Activated CD4-positive, alpha-beta T cell treated with anti-CD3 and anti-CD28 coated beads, Interleukin-2, amount 10 ng/mL, durations not matched to agents 24 days and 14 days (primary cell): ENCODE results near the gene TRPM2. TPM values are rescaled to one million over a fixed set of nuclear protein-coding genes. Genes with fewer than 3 reads are reported as not detected.
A peak's percentile ranks its signal among the peaks of the same experiment; 100 is the strongest.

Source experiments
- DNase-seq: peaks from one replicate; pipeline ENCODE4 v3.0.0; 2022
- H3K27ac Mint-ChIP-seq: one replicate; pipeline ENCODE4 v1.8.0; 2022; ENCODE audit warnings: mild to moderate bottlenecking, mixed read lengths
- H3K27me3 Mint-ChIP-seq: one replicate; pipeline ENCODE4 v1.8.0; 2022; ENCODE audit warnings: mixed read lengths
- H3K36me3 Mint-ChIP-seq: one replicate; pipeline ENCODE4 v1.8.0; 2022; ENCODE audit warnings: low read depth, mild to moderate bottlenecking, mixed read lengths
- H3K4me1 Mint-ChIP-seq: one replicate; pipeline ENCODE4 v1.8.0; 2021; ENCODE audit warnings: mixed read lengths
- H3K4me3 Mint-ChIP-seq: one replicate; pipeline ENCODE4 v1.8.0; 2022; ENCODE audit warnings: mild to moderate bottlenecking, moderate library complexity, mixed read lengths
- H3K9me3 Mint-ChIP-seq: one replicate; pipeline ENCODE4 v1.8.0; 2021; ENCODE audit warnings: mixed read lengths
- intact Hi-C: fragments of 100-400 bp; cut with micrococcal nuclease; formaldehyde crosslinking; loops from one replicate; pipeline ENCODE4 v1.15.1; 2023
- total RNA-seq: library from RNA; stranded (reverse); gene quantifications from 2 replicates; pipeline ENCODE4 v1.2.3, GENCODE V29; 2022

Gene TRPM2
- total RNA-seq, 1 donor from 2014 or later: 9.8 TPM

DNA sequence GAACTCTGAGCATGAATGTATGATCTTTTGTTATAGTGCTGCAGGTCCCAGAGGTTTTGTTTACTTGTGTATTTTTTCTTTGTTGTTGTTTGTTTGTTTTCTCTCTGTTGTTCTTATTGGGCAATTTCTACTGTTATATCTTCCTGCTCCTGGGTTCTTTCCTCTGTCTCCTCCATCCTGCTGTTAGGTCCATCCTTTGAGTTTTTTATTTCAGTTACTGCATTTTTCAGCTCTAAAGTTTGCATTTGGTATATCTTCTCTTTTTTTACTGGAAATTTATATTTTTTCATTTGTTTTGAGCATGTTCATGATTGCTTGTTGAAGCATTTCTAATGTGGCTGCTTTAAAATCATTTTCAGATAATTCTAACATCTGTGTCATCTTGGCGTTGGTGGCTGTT lies 9.9 kb downstream of the TRPM2 start:
- intact Hi-C loops: no loop called here
- no peak for DNase-seq
- Mint-ChIP-seq H3K9me3 (peaks cover 16% of the 10 kb centered on the region), H3K4me3 (no peak overlapping the region), H3K27me3 (no peaks in the 10 kb centered on the region), H3K4me1 (peaks cover 3% of the 10 kb centered on the region), H3K27ac (no peak overlapping the region), H3K36me3 (peaks cover 21% of the 10 kb centered on the region)

DNA sequence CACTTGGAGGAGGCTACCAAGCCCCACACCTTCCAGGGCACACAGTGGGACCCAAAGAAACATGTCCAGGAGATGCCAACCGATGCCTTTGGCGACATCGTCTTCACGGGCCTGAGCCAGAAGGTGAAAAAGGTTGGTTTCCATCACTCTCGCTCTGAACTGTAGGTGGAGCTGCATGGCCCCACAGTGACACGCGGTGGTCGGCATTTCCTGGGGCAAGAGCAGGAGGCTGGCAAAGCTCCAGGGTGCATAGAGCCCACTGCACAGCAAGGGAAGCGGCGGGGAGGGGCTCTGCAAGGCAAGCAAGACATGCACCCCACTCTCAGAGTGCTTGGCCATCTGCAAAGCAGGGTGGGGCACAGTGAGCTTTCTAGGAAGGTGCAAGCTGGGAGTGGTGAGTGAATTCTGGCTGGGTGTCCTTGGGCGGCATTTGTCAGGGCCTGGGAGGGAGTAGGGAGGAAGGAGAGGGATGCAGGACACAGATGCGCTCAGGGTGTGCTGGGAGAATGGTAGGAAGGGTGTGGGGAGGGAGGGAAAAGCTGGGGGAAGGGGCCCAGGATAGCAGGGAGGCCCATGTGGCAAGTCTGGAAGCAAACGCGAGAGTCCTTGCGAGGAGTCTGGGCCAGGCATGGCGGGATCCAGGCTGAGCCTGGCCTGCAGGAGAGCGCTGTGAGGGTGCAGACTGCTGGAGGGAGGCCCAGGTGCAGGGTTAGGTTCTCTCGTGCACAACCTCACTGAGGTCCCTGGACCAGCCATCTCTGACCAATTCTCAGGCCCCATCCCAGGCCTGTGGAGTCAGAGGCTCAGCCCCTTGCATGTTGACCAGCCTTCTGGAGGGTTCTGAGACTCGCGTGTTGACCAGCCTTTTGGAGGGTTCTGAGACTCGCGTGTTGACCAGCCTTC lies 11.0 kb downstream of the TRPM2 start:
- Mint-ChIP-seq H3K36me3 (peaks cover 22% of the 10 kb centered on the region), H3K4me1 (peaks cover 2% of the 10 kb centered on the region), H3K27me3 (no peaks in the 10 kb centered on the region), H3K9me3 (peaks cover 13% of the 10 kb centered on the region), H3K27ac (no peak overlapping the region), H3K4me3 (no peak overlapping the region)
- DNase-seq: no peak
- intact Hi-C loops: no loop called here

DNA sequence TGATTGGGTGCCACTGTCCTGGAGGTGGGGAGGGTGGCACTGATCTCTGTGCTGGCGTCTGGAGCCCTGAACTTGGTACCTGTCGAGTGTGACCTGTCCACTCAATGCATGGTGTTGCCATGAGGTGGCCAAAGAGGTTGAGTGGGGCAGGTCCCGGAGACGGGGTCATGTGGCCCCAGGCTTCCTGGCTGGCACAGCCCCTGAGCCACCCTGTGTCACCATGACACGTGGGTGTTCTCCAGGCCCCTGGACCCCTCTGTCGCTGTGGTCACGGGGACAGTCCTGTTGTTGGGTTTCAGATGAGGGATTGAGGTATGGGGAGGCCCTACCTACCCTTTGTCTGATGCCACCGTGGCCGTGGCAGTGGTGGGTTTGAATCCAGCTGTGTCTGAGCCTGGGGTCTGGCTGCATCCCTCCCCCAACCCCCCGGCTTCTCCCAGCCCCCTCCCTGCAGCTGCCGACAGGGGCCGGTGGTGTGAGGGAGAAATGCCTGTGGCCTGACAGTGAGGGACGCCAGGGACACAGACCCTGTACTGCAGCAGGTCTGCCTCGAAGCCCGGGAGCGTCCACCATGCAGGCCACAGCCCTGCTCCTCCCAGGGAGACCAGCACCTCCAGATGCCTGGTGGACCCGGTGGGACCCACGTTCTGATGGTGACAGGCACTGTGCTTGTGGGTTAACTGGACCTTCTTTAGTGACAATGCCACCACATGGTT lies 12.0 kb downstream of the TRPM2 start:
- Mint-ChIP-seq H3K4me1 (peaks cover 2% of the 10 kb centered on the region), H3K9me3 (peaks cover 13% of the 10 kb centered on the region), H3K36me3 (peaks cover 21% of the 10 kb centered on the region), H3K4me3 (no peak overlapping the region), H3K27me3 (no peaks in the 10 kb centered on the region), H3K27ac (no peak overlapping the region)
- no peak for DNase-seq
- intact Hi-C loops: no loop called here

DNA sequence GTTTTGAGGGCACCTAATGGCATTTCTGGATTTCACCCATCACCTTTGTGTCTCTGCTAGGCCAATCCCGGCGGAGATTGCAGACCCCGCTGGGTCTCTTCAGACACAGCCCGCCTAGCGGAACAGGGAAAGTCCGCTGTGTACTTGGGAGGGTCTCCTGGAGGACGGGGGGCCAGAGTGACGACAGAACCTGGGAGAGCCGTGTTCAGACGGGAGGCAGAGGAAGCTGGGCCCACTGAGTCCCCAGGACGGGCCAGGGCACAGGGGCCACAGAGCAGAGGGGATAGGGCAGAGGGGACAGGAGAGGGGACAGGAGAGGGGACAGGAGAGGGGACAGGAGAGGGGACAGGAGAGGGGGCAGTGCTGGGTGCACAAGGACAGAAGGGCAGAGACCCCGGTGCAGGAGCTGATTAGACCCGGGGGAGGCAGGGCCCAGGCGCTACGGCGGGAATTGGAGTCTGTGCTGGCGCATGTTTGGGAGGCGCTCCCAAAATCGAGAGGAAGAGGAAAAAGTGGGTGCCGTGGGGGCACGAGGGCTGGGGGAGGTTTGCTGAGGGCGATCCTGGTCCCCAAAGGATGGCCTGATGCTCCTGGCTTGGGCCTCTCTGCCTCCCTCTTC lies 12.7 kb downstream of the TRPM2 start:
- intact Hi-C loops: no loop called here
- Mint-ChIP-seq H3K4me1 (peaks cover 2% of the 10 kb centered on the region), H3K27ac (no peak overlapping the region), H3K27me3 (no peaks in the 10 kb centered on the region), H3K4me3 (no peak overlapping the region), H3K9me3 (peaks cover 9% of the 10 kb centered on the region), H3K36me3 (peaks cover 22% of the 10 kb centered on the region)
- no peak for DNase-seq

DNA sequence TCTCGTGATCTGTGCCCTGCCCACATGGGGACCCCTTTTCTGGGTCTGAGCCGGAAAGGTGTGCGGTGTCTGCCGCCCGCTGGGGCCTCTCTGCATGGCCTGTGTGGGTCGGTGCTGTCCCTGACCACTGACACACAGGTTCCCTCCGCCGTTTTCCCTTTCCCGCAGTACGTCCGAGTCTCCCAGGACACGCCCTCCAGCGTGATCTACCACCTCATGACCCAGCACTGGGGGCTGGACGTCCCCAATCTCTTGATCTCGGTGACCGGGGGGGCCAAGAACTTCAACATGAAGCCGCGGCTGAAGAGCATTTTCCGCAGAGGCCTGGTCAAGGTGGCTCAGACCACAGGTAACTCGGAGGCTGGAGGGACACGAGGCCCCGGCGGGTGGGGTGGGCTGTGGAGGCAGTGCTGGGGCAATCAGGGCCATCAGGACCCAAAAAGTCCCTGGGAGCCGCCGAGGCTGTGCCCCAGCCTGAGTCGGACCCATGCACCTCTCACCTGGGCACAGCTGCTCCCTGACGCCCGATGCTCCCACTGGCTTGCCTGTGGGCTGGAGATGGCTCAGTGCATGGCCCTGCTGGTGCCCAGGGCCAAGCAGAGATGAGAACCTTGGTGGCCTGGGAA lies 13.3 kb downstream of the TRPM2 start:
- no peaks in the 10 kb centered on the region for H3K27me3 Mint-ChIP-seq
- no peak for DNase-seq
- H3K4me3 Mint-ChIP-seq: no peak overlapping the region
- no peak overlapping the region for H3K27ac Mint-ChIP-seq
- intact Hi-C loops: no loop called here
- peaks cover 24% of the 10 kb centered on the region for H3K36me3 Mint-ChIP-seq
- H3K4me1 Mint-ChIP-seq: peaks cover 3% of the 10 kb centered on the region
- H3K9me3 Mint-ChIP-seq: peaks cover 12% of the 10 kb centered on the region

DNA sequence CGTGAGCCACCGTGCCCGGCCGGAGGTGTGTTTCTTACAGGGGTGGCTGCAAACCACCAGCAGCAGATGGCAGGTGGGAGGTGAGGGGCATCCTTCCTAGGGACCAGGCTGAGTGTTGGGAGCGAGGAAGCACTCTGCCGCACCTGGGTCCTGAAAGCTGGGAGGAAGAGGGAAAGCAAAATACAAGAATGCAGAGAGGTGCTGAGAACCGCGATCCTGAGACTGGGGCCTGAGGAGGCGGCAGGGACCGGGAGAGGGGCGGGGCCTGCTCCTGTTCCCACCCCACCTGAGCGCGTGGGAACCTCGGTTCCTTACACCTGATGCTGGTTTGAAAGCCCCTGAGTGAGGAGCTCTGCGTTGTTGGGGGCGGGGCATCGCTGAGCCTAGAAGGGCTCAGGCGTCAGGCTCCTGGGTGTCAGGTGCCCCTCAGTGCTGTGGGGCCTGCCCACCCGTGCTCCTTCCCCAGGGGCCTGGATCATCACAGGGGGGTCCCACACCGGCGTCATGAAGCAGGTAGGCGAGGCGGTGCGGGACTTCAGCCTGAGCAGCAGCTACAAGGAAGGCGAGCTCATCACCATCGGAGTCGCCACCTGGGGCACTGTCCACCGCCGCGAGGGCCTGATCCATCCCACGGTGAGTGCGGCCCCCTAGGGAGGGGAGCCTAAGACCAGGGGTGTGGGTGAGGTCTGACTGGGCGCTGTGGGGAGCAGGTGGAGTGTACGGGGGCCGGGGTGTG lies 15.5 kb downstream of the TRPM2 start:
- intact Hi-C loops: no loop called here
- peaks cover 3% of the 10 kb centered on the region for H3K9me3 Mint-ChIP-seq
- H3K27me3 Mint-ChIP-seq: no peaks in the 10 kb centered on the region
- H3K36me3 Mint-ChIP-seq: peaks cover 29% of the 10 kb centered on the region
- no peak overlapping the region for H3K27ac Mint-ChIP-seq
- no peak overlapping the region for H3K4me3 Mint-ChIP-seq
- H3K4me1 Mint-ChIP-seq: peaks cover 11% of the 10 kb centered on the region
- no peak for DNase-seq

DNA sequence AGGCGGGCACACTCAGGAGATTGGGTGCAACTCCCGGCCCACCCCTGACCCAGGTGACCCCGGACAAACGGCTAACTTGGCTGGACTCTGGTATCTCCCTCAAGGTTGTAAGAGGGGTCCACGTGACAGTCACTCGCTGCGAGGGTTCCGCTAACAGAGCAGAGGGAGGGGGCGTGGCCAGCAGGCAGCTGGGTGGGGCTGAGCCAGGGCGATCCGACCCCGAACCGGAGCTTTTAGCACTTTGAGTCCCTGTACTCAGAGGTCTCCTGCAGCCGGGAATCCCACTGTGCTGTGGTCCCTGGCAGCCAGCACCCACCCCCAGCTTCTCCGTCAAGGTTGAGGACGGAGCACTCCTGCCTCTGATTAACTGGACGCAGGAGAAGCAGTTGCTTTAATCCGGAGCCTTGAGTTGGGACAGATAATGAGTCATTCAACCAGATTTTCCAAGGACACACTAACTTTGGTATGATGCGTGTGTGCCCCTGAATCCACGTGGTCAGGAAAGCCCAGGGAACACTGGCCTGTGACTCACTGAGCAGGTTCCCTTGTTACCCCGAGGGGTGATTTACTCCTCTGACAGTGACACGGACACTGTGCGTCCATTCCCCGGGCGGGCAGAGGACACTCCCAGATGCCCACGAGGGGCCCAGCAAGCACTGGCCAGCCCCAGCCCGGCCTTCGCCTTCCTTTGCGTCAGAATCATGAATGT lies 16.8 kb downstream of the TRPM2 start:
- Mint-ChIP-seq H3K4me1 (peaks cover 20% of the 10 kb centered on the region), H3K27me3 (no peaks in the 10 kb centered on the region), H3K4me3 (no peak overlapping the region), H3K27ac (no peak overlapping the region), H3K9me3 (peaks cover 6% of the 10 kb centered on the region), H3K36me3 (peaks cover 32% of the 10 kb centered on the region)
- intact Hi-C loops: no loop called here
- no peak for DNase-seq

DNA sequence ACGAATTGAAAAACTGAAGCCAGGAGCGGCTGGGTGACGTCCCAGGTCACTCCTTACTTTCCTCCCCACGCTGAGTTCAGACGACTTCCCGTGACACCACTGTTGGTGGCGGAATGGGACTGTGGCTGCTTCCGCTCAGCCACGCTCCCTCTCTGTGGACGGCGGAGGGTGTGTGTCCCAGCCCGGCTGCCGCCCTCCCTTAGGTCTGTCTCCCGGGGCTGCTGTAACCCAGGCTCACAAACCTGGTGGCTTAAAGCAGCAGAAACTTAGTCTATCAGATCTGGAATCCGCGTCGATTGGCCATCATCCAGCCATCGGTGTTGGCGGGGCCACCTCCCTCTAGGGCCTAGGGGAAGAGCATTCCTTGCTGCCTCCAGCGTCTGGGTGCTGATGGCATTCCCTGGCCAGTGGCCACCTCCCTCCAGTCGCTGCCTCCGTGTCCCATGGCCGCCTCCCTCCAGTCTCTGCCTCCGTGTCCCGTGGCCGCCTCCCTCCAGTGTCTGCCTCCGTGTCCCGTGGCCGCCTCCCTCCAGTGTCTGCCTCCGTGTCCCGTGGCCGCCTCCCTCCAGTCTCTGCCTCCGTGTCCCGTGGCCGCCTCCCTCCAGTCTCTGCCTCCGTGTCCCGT lies 17.5 kb downstream of the TRPM2 start:
- intact Hi-C loops: no loop called here
- Mint-ChIP-seq H3K9me3 (peaks cover 7% of the 10 kb centered on the region), H3K27ac (no peak overlapping the region), H3K4me3 (no peak overlapping the region), H3K36me3 (peaks cover 39% of the 10 kb centered on the region), H3K27me3 (no peaks in the 10 kb centered on the region), H3K4me1 (peaks cover 27% of the 10 kb centered on the region)
- no peak for DNase-seq

DNA sequence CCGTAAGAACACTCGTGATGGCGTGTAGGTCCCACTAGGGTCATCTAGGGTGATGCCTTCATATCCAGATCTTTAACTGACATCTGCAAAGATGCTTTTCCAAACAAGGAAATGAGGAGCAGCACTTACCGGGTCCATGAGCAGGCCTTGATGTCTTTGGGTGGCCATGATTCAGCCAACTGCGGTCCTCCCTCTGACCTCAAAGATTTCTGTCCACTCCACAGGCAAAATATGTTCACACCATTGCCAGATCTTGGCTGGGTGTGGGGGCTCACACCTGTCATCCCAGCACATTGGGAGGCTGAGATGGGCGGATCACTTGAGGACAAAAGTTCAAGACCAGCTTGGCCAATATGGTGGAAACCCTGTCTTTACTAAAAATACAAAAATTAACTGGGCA lies 18.2 kb downstream of the TRPM2 start:
- H3K27me3 Mint-ChIP-seq: no peaks in the 10 kb centered on the region
- H3K9me3 Mint-ChIP-seq: peaks cover 7% of the 10 kb centered on the region
- no peak for DNase-seq
- no peak overlapping the region for H3K4me3 Mint-ChIP-seq
- H3K4me1 Mint-ChIP-seq: peaks cover 27% of the 10 kb centered on the region
- intact Hi-C loops: no loop called here
- H3K27ac Mint-ChIP-seq: no peak overlapping the region
- H3K36me3 Mint-ChIP-seq: peaks cover 41% of the 10 kb centered on the region

DNA sequence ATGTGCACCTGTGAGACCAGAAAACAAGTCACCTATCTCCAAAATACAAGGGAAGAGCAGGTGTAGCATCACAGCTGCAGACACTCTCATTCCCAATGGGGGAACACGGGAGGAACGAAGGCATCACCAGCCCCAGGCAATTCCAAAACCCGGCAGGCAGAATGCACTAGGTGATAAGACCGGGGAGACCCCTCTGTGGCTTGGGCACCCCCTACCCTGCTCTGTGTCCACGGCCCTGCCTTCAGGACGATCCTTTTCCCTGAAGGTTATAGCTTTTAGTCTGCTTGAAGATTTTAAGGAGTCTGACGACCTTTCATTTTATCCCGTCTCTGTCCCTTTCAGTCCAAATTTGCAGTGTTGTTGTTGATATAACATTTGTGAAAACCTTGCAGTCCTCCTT lies 19.2 kb downstream of the TRPM2 start:
- intact Hi-C loops: no loop called here
- Mint-ChIP-seq H3K9me3 (peaks cover 7% of the 10 kb centered on the region), H3K4me1 (peaks cover 27% of the 10 kb centered on the region), H3K36me3 (peaks cover 47% of the 10 kb centered on the region), H3K4me3 (no peak overlapping the region), H3K27ac (no peak overlapping the region), H3K27me3 (no peaks in the 10 kb centered on the region)
- DNase-seq: no peak

DNA sequence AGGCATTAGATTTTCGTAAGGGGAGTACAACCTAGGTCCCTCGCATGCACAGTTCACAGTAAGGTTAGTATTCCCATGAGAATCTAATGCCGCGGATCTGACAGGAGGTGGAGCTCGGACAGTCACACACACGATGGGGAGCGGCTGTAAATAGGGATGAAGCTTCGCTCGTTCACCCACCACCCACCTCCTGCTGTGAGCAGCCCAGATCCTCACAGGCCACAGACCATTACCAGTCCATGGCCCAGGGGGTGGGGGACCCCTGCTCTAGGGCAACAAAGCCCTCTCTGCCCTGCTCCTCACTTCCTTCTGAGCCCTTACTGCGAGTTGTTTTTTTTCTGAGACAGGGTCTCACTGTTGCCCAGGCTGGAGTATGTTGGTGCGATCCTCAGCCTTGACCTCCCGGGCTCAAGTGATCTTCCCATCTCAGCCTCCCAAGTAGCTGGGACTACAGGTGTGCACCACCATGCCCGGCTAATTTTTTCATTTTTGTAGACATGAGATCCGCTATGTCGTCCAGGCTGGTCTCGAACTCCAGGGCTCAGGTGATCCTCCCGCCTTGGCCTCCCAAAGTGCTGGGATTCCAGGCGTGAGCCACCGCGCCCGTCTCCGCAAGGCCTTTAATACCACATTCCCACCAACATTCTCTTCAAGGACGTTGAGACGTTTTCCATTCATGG lies 21.3 kb downstream of the TRPM2 start:
- Mint-ChIP-seq H3K27ac (peak overlapping the region; percentile 6), H3K9me3 (peaks cover 7% of the 10 kb centered on the region), H3K36me3 (peaks cover 48% of the 10 kb centered on the region), H3K4me1 (peaks cover 25% of the 10 kb centered on the region), H3K27me3 (no peaks in the 10 kb centered on the region), H3K4me3 (peak overlapping the region; percentile 49)
- intact Hi-C loops: no loop called here
- DNase-seq: no peak

DNA sequence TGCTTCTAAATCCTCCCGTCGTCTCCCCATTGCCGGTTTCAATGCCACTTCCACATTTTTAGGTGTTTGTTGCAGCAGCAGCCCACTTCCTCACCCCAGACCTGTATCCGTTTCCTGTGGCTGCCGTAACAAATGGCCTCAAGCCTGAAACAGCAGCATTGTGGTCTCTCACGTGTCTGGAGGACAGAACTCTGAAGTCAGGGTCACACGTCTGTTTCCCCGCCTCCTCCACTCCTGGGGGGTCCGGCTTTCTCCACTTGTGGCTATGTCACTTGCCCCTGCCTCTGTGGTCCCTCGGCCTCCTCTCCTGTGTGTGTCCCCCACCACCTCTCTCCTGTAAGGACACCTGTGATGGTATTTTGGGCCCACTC lies 21.8 kb downstream of the TRPM2 start:
- peak; percentile 79 for DNase-seq
- Mint-ChIP-seq H3K27me3 (no peaks in the 10 kb centered on the region), H3K4me3 (peak overlapping the region; percentile 49), H3K9me3 (peaks cover 7% of the 10 kb centered on the region), H3K36me3 (peaks cover 50% of the 10 kb centered on the region), H3K4me1 (peaks cover 25% of the 10 kb centered on the region), H3K27ac (peak overlapping the region; percentile 6)
- intact Hi-C loops: no loop called here
